ENCODE data around the gene KHDRBS1.

The KHDRBS1 gene

DNA sequence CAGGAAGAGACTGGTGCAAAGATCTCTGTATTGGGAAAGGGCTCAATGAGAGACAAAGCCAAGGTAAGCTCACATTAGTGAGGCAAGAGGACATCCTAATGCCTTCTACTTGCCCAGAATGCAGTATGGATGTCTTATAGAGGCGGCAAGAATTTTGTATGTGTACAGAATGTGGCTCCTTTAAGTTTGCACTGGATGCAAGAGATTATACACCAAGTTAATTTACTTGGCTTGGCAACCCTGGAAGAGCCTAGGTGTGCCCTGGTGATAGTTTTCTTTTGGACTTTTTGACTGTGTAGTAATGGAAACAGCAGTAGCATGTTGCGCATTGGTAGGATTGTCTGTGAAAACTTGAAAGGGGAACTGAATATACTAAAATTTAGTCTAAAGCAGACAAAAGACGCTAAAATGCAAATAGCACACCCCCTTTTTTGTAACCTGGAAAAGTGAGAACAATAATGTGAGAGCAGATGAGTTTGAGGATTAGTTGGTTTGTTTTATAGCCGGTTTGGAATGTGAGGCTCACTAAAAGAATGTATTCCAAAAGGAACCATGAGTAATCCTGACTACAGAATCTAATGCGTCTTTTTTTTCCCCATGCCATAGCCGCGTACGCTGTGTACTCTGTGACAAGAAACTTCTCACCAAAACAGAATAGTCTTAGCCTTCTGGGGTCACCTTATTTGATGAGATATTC, 18.1 kb downstream of the KHDRBS1 start:
- Histone ChIP-seq H3K4me3 (ENCODE audit: low read depth, low read length) (no peak overlapping the region), H3K36me3 (replicated peaks) (peaks cover 29% of the 10 kb centered on the region), H3K27ac (peak overlapping the region; percentile 57), H3K27me3 (replicated peaks) (no peaks in the 10 kb centered on the region)
- in situ Hi-C loops (cut with HindIII; ENCODE audit: low pct_ligation_motif_present, low sequenced_read_pairs): no loop called here
- TF ChIP-seq, protein P1, sequence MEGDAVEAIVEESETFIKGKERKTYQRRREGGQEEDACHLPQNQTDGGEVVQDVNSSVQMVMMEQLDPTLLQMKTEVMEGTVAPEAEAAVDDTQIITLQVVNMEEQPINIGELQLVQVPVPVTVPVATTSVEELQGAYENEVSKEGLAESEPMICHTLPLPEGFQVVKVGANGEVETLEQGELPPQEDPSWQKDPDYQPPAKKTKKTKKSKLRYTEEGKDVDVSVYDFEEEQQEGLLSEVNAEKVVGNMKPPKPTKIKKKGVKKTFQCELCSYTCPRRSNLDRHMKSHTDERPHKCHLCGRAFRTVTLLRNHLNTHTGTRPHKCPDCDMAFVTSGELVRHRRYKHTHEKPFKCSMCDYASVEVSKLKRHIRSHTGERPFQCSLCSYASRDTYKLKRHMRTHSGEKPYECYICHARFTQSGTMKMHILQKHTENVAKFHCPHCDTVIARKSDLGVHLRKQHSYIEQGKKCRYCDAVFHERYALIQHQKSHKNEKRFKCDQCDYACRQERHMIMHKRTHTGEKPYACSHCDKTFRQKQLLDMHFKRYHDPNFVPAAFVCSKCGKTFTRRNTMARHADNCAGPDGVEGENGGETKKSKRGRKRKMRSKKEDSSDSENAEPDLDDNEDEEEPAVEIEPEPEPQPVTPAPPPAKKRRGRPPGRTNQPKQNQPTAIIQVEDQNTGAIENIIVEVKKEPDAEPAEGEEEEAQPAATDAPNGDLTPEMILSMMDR (IDR thresholded peaks at IDR 0.05; ENCODE audit: low read depth, low read length, missing control alignments): no peak
- DNase-seq: peak; percentile 55

DNA sequence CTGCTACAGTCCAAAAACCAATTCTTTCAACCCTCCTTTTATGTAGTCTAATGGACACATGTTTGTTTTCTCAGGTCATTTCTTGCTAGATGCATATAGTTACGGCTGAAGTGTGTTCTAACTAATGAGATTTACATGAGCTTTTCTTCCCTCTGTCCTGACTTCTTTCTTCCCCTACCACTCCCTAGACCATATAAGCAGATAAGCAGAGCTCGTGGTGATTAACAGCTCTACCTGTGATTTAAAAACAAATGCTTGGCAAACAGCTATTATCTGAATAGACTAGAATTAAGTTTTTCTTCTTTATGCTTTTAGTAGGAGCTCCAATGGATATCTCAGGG, 18.6 kb downstream of the KHDRBS1 start:
- peak overlapping the region; percentile 57 for H3K27ac ChIP-seq
- TF ChIP-seq, protein P1 (IDR thresholded peaks at IDR 0.05; ENCODE audit: low read depth, low read length, missing control alignments): no peak
- H3K4me3 ChIP-seq (ENCODE audit: low read depth, low read length): no peak overlapping the region
- peaks cover 34% of the 10 kb centered on the region for H3K36me3 ChIP-seq (replicated peaks)
- no peak for DNase-seq
- H3K27me3 ChIP-seq (replicated peaks): no peaks in the 10 kb centered on the region
- in situ Hi-C loops (cut with HindIII; ENCODE audit: low pct_ligation_motif_present, low sequenced_read_pairs): no loop called here

DNA sequence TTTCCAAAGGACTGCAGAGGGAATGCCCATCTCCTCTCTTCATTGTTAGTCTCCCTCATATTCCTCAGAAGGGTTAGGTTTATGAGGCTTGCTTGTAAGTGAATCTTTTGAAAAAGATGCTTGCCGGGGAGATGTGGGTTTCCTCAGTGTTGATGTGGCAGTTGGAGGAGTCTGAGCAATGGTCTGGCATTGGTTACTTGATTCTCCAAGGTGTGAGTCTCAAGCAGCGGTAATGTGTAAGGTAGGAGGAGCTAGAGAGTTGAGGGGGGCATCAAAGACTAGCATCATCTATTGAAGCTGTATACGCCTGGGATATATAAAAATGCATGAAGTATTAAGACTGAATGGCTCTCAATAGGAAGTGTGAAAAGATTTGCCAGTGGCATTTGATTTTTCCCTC, 21.5 kb downstream of the KHDRBS1 start:
- TF ChIP-seq, protein P1 (IDR thresholded peaks at IDR 0.05; ENCODE audit: low read depth, low read length, missing control alignments): no peak
- H3K27me3 ChIP-seq (replicated peaks): no peaks in the 10 kb centered on the region
- H3K27ac ChIP-seq: no peak overlapping the region
- DNase-seq: no peak
- in situ Hi-C loops (cut with HindIII; ENCODE audit: low pct_ligation_motif_present, low sequenced_read_pairs): no loop called here
- H3K4me3 ChIP-seq (ENCODE audit: low read depth, low read length): no peak overlapping the region
- peaks cover 60% of the 10 kb centered on the region for H3K36me3 ChIP-seq (replicated peaks)

DNA sequence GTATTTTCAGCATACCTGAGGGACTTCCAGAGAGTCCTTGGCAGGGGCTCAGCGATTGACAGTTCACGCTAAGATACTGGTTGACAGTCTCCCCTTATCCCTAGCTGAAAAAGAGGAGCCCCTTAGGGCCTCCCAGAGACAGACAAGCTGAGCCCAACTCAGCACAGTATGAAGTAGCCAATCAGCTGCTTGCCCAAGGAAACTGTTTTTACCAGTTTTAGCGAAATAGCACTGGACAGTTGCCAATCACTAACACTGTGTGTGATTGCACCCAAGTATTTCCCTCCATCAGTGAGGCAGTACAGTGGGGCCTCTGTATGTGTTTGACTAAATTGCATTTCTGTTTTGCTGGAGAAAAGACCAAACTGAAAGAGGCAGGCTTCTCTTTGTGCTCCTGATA, 27.0 kb downstream of the KHDRBS1 start:
- TF ChIP-seq, protein P1 (IDR thresholded peaks at IDR 0.05; ENCODE audit: low read depth, low read length, missing control alignments): no peak
- Histone ChIP-seq H3K27me3 (replicated peaks) (no peaks in the 10 kb centered on the region), H3K27ac (no peak overlapping the region), H3K4me3 (ENCODE audit: low read depth, low read length) (no peak overlapping the region), H3K36me3 (replicated peaks) (peaks cover 73% of the 10 kb centered on the region)
- in situ Hi-C loops (cut with HindIII; ENCODE audit: low pct_ligation_motif_present, low sequenced_read_pairs): no loop called here
- no peak for DNase-seq

DNA sequence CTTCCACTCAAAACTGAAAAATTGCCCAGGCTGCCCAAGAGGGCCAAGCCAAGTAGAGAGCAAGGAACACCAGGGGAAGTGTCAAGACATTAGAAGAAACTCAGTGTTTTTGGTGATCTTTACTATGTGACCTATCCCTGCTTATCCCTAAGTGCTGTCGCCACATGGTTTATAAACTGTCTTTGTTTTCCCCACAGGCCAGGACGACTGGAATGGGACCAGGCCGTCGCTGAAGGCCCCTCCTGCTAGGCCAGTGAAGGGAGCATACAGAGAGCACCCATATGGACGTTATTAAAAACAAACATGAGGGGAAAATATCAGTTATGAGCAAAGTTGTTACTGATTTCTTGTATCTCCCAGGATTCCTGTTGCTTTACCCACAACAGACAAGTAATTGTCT, 28.7 kb downstream of the KHDRBS1 start:
- DNase-seq: no peak
- TF ChIP-seq, protein P1 (IDR thresholded peaks at IDR 0.05; ENCODE audit: low read depth, low read length, missing control alignments): no peak
- in situ Hi-C loops (cut with HindIII; ENCODE audit: low pct_ligation_motif_present, low sequenced_read_pairs): no loop called here
- Histone ChIP-seq H3K36me3 (replicated peaks) (peaks cover 78% of the 10 kb centered on the region), H3K27ac (no peak overlapping the region), H3K4me3 (ENCODE audit: low read depth, low read length) (no peak overlapping the region), H3K27me3 (replicated peaks) (no peaks in the 10 kb centered on the region)

DNA sequence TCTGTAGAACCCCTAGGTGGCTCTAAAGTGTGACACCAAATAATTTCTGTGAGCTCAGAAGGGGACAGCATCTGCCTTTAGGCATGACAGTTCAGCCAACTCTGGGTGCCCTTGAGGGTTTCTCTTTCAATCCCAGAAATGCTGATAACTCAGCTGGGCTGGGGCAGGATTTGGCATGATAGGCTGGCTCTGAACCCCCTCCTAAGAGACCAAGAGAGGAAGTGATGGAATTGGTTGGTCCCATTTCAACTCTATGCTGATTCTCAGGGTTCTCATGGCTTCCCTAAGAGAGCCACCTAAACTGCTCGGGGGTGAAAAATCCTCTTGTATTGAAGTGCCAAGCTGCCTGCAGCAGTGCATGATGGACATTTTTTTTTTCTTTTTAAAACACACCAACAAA, 30.6 kb downstream of the KHDRBS1 start:
- H3K27ac ChIP-seq: no peak overlapping the region
- in situ Hi-C loops (cut with HindIII; ENCODE audit: low pct_ligation_motif_present, low sequenced_read_pairs): no loop called here
- no peaks in the 10 kb centered on the region for H3K27me3 ChIP-seq (replicated peaks)
- H3K4me3 ChIP-seq (ENCODE audit: low read depth, low read length): no peak overlapping the region
- H3K36me3 ChIP-seq (replicated peaks): peaks cover 78% of the 10 kb centered on the region
- DNase-seq: no peak
- TF ChIP-seq, protein P1 (IDR thresholded peaks at IDR 0.05; ENCODE audit: low read depth, low read length, missing control alignments): no peak
